GM12878 (cell line): ENCODE results near the gene TCOF1. TPM values are rescaled to one million over a fixed set of nuclear protein-coding genes. Genes with fewer than 3 reads are reported as not detected.

Source experiments
- ATAC-seq: fragments of 200-7000 bp; cut with Tn5 transposase; 3 replicates; pipeline ENCODE4 v1.9.1; 2020; ENCODE audit warnings: mild to moderate bottlenecking, moderate library complexity
- BruUV-seq: library from RNA; stranded (reverse); fragments of 400-500 nt; replicated peaks from 2 replicates; lab custom pipeline; 2021; lab: Mats Ljungman, UMichigan
- CTCF ChIA-PET: fragments of 300-600 bp; sonication (Branson Sonifier 250); formaldehyde crosslinking; extraction: SDS; loops from one replicate; lab custom pipeline; 2021; ENCODE audit warnings: inconsistent platforms; lab: Yijun Ruan, JAX
- POLR2A ChIA-PET: fragments of 350-600 bp; formaldehyde crosslinking; extraction: SDS; loops from one replicate; lab custom pipeline; 2021; ENCODE audit warnings: inconsistent platforms; lab: Charles Lee
- RAD21 ChIA-PET: fragments of 300-600 bp; sonication (Branson Sonifier 250); formaldehyde crosslinking; loops from one replicate; lab custom pipeline; 2023; ENCODE audit warnings: antibody characterized with exemption; ENCODE audit not compliant: unreplicated experiment; lab: Charles Lee
- SMC1A ChIA-PET: fragments of 300-600 bp; sonication (Branson Sonifier 250); formaldehyde crosslinking; loops from one replicate; lab custom pipeline; 2023; ENCODE audit not compliant: unreplicated experiment, uncharacterized antibody; lab: Charles Lee
- DNase-seq: peaks from one replicate; pipeline ENCODE4 v3.0.0-alpha.2; 2011; ENCODE audit warnings: low read depth, low spot score
- FAIRE-seq: peaks from 3 replicates; lab custom pipeline; 2011; peaks lifted over from hg19 to GRCh38; lab: Jason Lieb, UNC
- H2AFZ ChIP-seq: 2 replicates; pipeline ENCODE4 v1.6.0; 2011; ENCODE audit warnings: low read depth, low read length, control low read depth; ENCODE audit not compliant: control insufficient read depth
- H3K27ac ChIP-seq: 2 replicates; pipeline ENCODE4 v1.5.1; 2011; ENCODE audit warnings: control low read depth; ENCODE audit not compliant: control insufficient read depth, insufficient read depth
- H3K27me3 ChIP-seq, 2 experiments: replicated peaks in 1 of 2; 2 replicates each; pipeline versions ENCODE4 v1.6.0 to v1.6.1; 2011; ENCODE audit warnings: low read length in 1 of 2; ENCODE audit not compliant: control insufficient read depth in 2 of 2, insufficient read depth in 2 of 2
- H3K36me3 ChIP-seq, 2 experiments: 2 replicates each; pipeline ENCODE4 v1.5.1; 2011; ENCODE audit warnings: low read length in 1 of 2; ENCODE audit not compliant: control insufficient read depth in 2 of 2, insufficient read depth in 2 of 2
- H3K4me1 ChIP-seq: 2 replicates; pipeline ENCODE4 v1.6.1; 2011; ENCODE audit warnings: mild to moderate bottlenecking, low read length, moderate library complexity, mixed read lengths; ENCODE audit not compliant: control insufficient read depth, insufficient read depth
- H3K4me2 ChIP-seq: 2 replicates; pipeline ENCODE4 v1.6.0; 2011; ENCODE audit warnings: control low read depth; ENCODE audit not compliant: control insufficient read depth, insufficient read depth
- H3K4me3 ChIP-seq: fragments of 200-600 bp; sonication (generic); 2 replicates; pipeline ENCODE4 v1.5.1; 2016
- H3K79me2 ChIP-seq: 2 replicates; pipeline ENCODE4 v1.6.0; 2011; ENCODE audit warnings: low read length; ENCODE audit not compliant: control insufficient read depth, insufficient read depth
- H3K9ac ChIP-seq: 2 replicates; pipeline ENCODE4 v1.8.0; 2011; ENCODE audit warnings: low read length, control low read depth, mixed read lengths; ENCODE audit not compliant: control insufficient read depth, insufficient read depth
- H3K9me3 ChIP-seq: replicated peaks from 3 replicates; pipeline ENCODE4 v1.5.1; 2011; ENCODE audit warnings: mild to moderate bottlenecking, low read length; ENCODE audit not compliant: control insufficient read depth, insufficient read depth
- H4K20me1 ChIP-seq: 2 replicates; pipeline ENCODE4 v1.6.0; 2011; ENCODE audit not compliant: control insufficient read depth, insufficient read depth
- IKZF1 ChIP-seq: fragments of 450-650 bp; conservative IDR thresholded peaks from 2 replicates; pipeline ENCODE4 v1.6.1; 2017; ENCODE audit warnings: antibody characterized with exemption, mild to moderate bottlenecking
- MEF2B ChIP-seq: fragments of 450-650 bp; IDR thresholded peaks from 2 replicates; pipeline ENCODE4 v1.6.1; 2018; ENCODE audit warnings: mild to moderate bottlenecking, moderate library complexity; ENCODE audit not compliant: partially characterized antibody, poor library complexity, severe bottlenecking
- NR2F1 ChIP-seq: fragments of 450-650 bp; conservative IDR thresholded peaks from 2 replicates; pipeline ENCODE4 v1.6.1; 2017; ENCODE audit warnings: mild to moderate bottlenecking
- PAX5 ChIP-seq: IDR thresholded peaks from 2 replicates; pipeline ENCODE4 v1.6.1; 2011; ENCODE audit warnings: low read depth, low read length, borderline replicate concordance
- POU2F2 ChIP-seq: IDR thresholded peaks from 3 replicates; pipeline ENCODE4 v1.6.1; 2011; ENCODE audit warnings: low read depth, mild to moderate bottlenecking, low read length, borderline replicate concordance
- RBBP5 ChIP-seq: fragments of 200-600 bp; sonication (generic); conservative IDR thresholded peaks from 2 replicates; pipeline ENCODE4 v1.6.1; 2016
- REST ChIP-seq: IDR thresholded peaks from 2 replicates; pipeline ENCODE4 v1.6.1; 2012; ENCODE audit warnings: mild to moderate bottlenecking, low read depth, low read length
- WGBS: methylation state at CpG from one replicate; pipeline ENCODE4 v1.1.6; 2016; ENCODE audit warnings: low lambda C conversion rate; ENCODE audit not compliant: insufficient replicate concordance, insufficient coverage; ENCODE audit errors: missing lambda C conversion rate; 5-methylcytosine and 5-hydroxymethylcytosine counted together
- in situ Hi-C: fragments of 300-500 bp; cut with MboI; formaldehyde crosslinking; loops from 9 replicates; pipeline ENCODE4 v1.14.3; 2018; ENCODE audit warnings: mixed read lengths
- intact Hi-C: fragments of 100-400 bp; cut with micrococcal nuclease; formaldehyde crosslinking; loops from one replicate; pipeline ENCODE4 v1.14.2; 2022; ENCODE audit not compliant: unreplicated experiment
- polyA plus RNA-seq, 11 experiments: library from polyadenylated mRNA; depleted of rRNA in 4 of 11; unstranded in 6 of 11; stranded (reverse) in 5 of 11; fragments of >200 nt; fragmentation: Nextera tagmentation in 4 of 11; fragmentation: Illumina TruSeq in 1 of 11; extraction: Ambion mirVana in 4 of 11; extraction: Trizol in 1 of 11; gene quantifications; 1 replicate in 1 of 11; 2 replicates in 10 of 11; pipeline versions ENCODE4 v1.2.1 to v1.2.3, GENCODE V29; 2011 to 2016; ENCODE audit warnings: inconsistent platforms in 2 of 11, missing spikeins in 2 of 11, low read depth in 1 of 11
- total RNA-seq, 4 experiments: library from RNA; depleted of rRNA in 3 of 4; stranded (reverse); fragments of >200 nt in 3 of 4; fragmentation: Illumina TruSeq in 1 of 4; extraction: Trizol in 1 of 4; gene quantifications; 2 replicates each; pipeline versions ENCODE4 v1.2.1 to v1.2.3, GENCODE V29; 2013 to 2021

Gene TCOF1
- total and polyA plus RNA-seq, 10 of the 15 experiments (the other 5 are each of a cell fraction or from before 2014, with no cell fraction given), result 8.7 to 83.9 (median 38.9) TPM

GRCh38 chr5:150313921-150314716 lies 43.4 kb upstream of the TCOF1 start:
- no peak for FAIRE-seq
- Histone ChIP-seq H3K4me1 (no peaks in the 10 kb centered on the region), H4K20me1 (no peaks in the 10 kb centered on the region), H3K4me3 (no peak overlapping the region), H3K27ac (no peak overlapping the region), H2AFZ (no peak overlapping the region)
- ChIA-PET CTCF (no interaction called here), RAD21 (no interaction called here)
- no peak for TF ChIP-seq POU2F2
- TF ChIP-seq RBBP5, result no peak
- no peak for TF ChIP-seq MEF2B
- TF ChIP-seq PAX5, result no peak
- TF ChIP-seq IKZF1, result no peak
- TF ChIP-seq NR2F1, result no peak
- no peak for TF ChIP-seq REST
- TF ChIP-seq, all 136 proteins: peak for 0
- DNase-seq, result no peak
- Histone ChIP-seq H3K9me3 (no peaks in the 10 kb centered on the region), H3K79me2 (no peaks in the 10 kb centered on the region), H3K4me2 (no peak overlapping the region), H3K36me3 (no peaks in the 10 kb centered on the region), H3K9ac (no peak overlapping the region), H3K27me3 (peaks cover 4 to 6% of the 10 kb centered on the region in 2 experiments; a peak in 3 of 4 replicates)
- no TSS peak for BruUV-seq
- intact Hi-C loops (no loop called here), in situ Hi-C loops (no loop called here)
- no peak for ATAC-seq
- POLR2A ChIA-PET, result no interaction called here
- 56% methylated on average over 6 of the region's 6 CpGs for whole genome bisulfite sequencing
- SMC1A ChIA-PET, result interaction anchor here (0.6 kb wide), 1 partner anchor 22 kb away, joined by 4 read pairs; no protein-coding TSS in a partner anchor
